ENCODE measurements around the gene RPL10A. TPM values are rescaled to one million over a fixed set of nuclear protein-coding genes. Genes with fewer than 3 reads are reported as not detected.
A peak's percentile ranks its signal among the peaks of the same experiment; 100 is the strongest.

The RPL10A gene
- total and polyA plus RNA-seq, 2 of the 8 experiments (the other 6 are each of a cell fraction or from before 2014, with no cell fraction given), result 1,893 to 2,948 TPM

GRCh38 chr6:35426074-35426473 is 42.1 kb upstream of the RPL10A start:
- 82% methylated on average over 8 of the region's 8 CpGs; no CpG with 5 or more reads in 1 of the 2 experiments for WGBS, 2 experiments (ENCODE audit: extremely low coverage in 1 of 2, insufficient coverage in 1 of 2, insufficient read length in 1 of 2, insufficient replicate concordance in 2 of 2, low coverage in 1 of 2, low lambda C conversion rate in 2 of 2, missing lambda C conversion rate in 1 of 2)

More at GRCh38 chr6:35426074-35426473, 42.1 kb upstream of the RPL10A start:
- Histone ChIP-seq H2BK15ac (ENCODE audit: low read length) (0 out of 2 replicates have a peak overlapping the region, but pooled peaks have one; percentile 6), H2BK20ac (ENCODE audit: low read length) (no peak overlapping the region), H2AFZ (ENCODE audit: low read length) (no peak overlapping the region), H3K23ac (ENCODE audit: insufficient read length) (no peak overlapping the region), H3K27ac (ENCODE audit: low read depth, low read length) (no peak overlapping the region), H3K79me2 (ENCODE audit: control insufficient read depth in 1 of 2, insufficient read depth in 2 of 2, low read length in 2 of 2) (no peaks in the 10 kb centered on the region), H3K4me2 (ENCODE audit: insufficient read depth in 1 of 2, low read depth in 2 of 2, low read length in 2 of 2) (no peak overlapping the region), H2BK120ac (replicated peaks; ENCODE audit: low read depth, low read length) (no peak overlapping the region), H3K18ac (ENCODE audit: extremely low read depth, low read length) (peak overlapping the region; percentile 15; the same call in 1 of the 2 replicates), H3K14ac (ENCODE audit: insufficient read length) (no peak overlapping the region), H3K4me1 (replicated peaks in 1 of 4; ENCODE audit: control insufficient read depth in 3 of 4, insufficient read depth in 4 of 4, low read length in 3 of 4) (peaks cover 6 to 28% (median 16%) of the 10 kb centered on the region in 4 experiments), H4K8ac (ENCODE audit: extremely low read depth, insufficient read depth, low read length) (no peak overlapping the region), H3K23me2 (ENCODE audit: low read depth, low read length) (no peaks in the 10 kb centered on the region), H3K4me3 (ENCODE audit: extremely low read depth in 1 of 4, insufficient read depth in 2 of 4, low read depth in 3 of 4, low read length in 4 of 4) (no peak overlapping the region), H3K9me3 (ENCODE audit: insufficient read depth in 2 of 2, low read depth in 1 of 2, low read length in 1 of 2) (no peaks in the 10 kb centered on the region), H3K9ac (replicated peaks in 1 of 4; ENCODE audit: extremely low read depth in 1 of 4, low read depth in 3 of 4, low read length in 3 of 4) (no peak overlapping the region), H4K5ac (ENCODE audit: insufficient read length, low read depth, low read length) (no peak overlapping the region), H2BK12ac (ENCODE audit: low read depth, low read length) (peak overlapping the region; percentile 64; the same call in 1 of the 2 replicates), H4K20me1 (replicated peaks in 1 of 2; ENCODE audit: control insufficient read depth in 1 of 2, insufficient read depth in 2 of 2, low read length in 2 of 2) (no peaks in the 10 kb centered on the region), H3K27me3 (replicated peaks in 1 of 4; ENCODE audit: control insufficient read depth in 3 of 4, extremely low read depth in 1 of 4, insufficient read depth in 3 of 4, low read length in 3 of 4) (no peaks in the 10 kb centered on the region), H4K91ac (replicated peaks; ENCODE audit: insufficient read length, low read length) (no peak overlapping the region), H2BK5ac (ENCODE audit: low read depth, low read length) (peak overlapping the region; percentile 22), H2AK5ac (ENCODE audit: low read depth, low read length) (no peak overlapping the region), H3K79me1 (ENCODE audit: low read depth, low read length) (no peaks in the 10 kb centered on the region), H3K56ac (replicated peaks; ENCODE audit: insufficient read length, low read depth, low read length) (no peak overlapping the region), H3K36me3 (ENCODE audit: control insufficient read depth in 2 of 4, insufficient read depth in 4 of 4, low read length in 3 of 4) (peaks cover 0 to 4% (median 0%) of the 10 kb centered on the region in 4 experiments; a peak in 1 of 8 replicates), H3K4ac (replicated peaks; ENCODE audit: insufficient read length, low read depth, low read length) (no peak overlapping the region)
- CTCF ChIA-PET (ENCODE audit: partially characterized antibody), result interaction anchor here (1.0 to 15.8 kb wide), 6 partner anchors 5 to 84 kb away, joined by 5 to 138 read pairs (median 22); partner anchors contain the start of gene PPARD
- FAIRE-seq (no peak), DNase-seq (ENCODE audit: low read depth in 1 of 2, low spot score in 2 of 2) (no peak)
- POLR2A ChIA-PET (ENCODE audit: partially characterized antibody), result no interaction called here
- TF ChIP-seq ATF2 (IDR thresholded peaks at IDR 0.05; ENCODE audit: low read length) (no peak), SIN3A (conservative IDR thresholded peaks at IDR 0.05 in 1 of 2, IDR thresholded peaks at IDR 0.05 in 1 of 2; ENCODE audit: low read depth in 1 of 2, low read length in 2 of 2) (no peak), HDAC2 (IDR thresholded peaks at IDR 0.05; ENCODE audit: borderline replicate concordance in 1 of 2, low read depth in 2 of 2, low read length in 2 of 2) (no peak), JUN (IDR thresholded peaks at IDR 0.05; ENCODE audit: low read depth, low read length) (no peak), NRF1 (IDR thresholded peaks at IDR 0.05; ENCODE audit: low read depth, low read length) (no peak), BCL11A (IDR thresholded peaks at IDR 0.05; ENCODE audit: low read depth in 2 of 2, low read length in 2 of 2) (no peak)

Measured in H1 (cell line).